CD4-positive, alpha-beta T cell treated with Interleukin-15 for 4 hours (primary cell): Measurements from ENCODE around the gene CAPN5.

ENCODE experiments used
- DNase-seq: peaks from one replicate; pipeline ENCODE4 v3.0.0-alpha.2; 2020; ENCODE audit warnings: low spot score

The CAPN5 gene

GRCh38 chr11:77173494-77173893 is 106.7 kb downstream of the CAPN5 start:
- DNase-seq = no peak

- DNase-seq = no peak
These were observed 107.8 kb downstream of the CAPN5 start for GRCh38 chr11:77174559-77174958.

- DNase-seq = no peak
These were observed 108.5 kb downstream of the CAPN5 start for GRCh38 chr11:77175021-77175842.
